GM21447 (cell line): ENCODE data around the gene OSTN.

Experiments used
- ATAC-seq: cut with Tn5 transposase; IDR thresholded peaks from one replicate; pipeline ENCODE4 v1.9.1; 2021; ENCODE audit not compliant: unreplicated experiment

The OSTN gene

GRCh38 chr3:191234216-191234615 is 35.2 kb downstream of the OSTN start:
- ATAC-seq: no peak

GRCh38 chr3:191235331-191236314 is 36.6 kb downstream of the OSTN start:
- ATAC-seq: peak; percentile 100

- ATAC-seq: no peak
These were observed 37.6 kb downstream of the OSTN start for GRCh38 chr3:191236646-191237045.

GRCh38 chr3:191237047-191237882 is 38.2 kb downstream of the OSTN start:
- no peak for ATAC-seq

- no peak for ATAC-seq
These were observed 39.3 kb downstream of the OSTN start for GRCh38 chr3:191238321-191238817.

GRCh38 chr3:191239407-191240031 is 40.5 kb downstream of the OSTN start:
- ATAC-seq: no peak

GRCh38 chr3:191240486-191240885 is 41.4 kb downstream of the OSTN start:
- no peak for ATAC-seq

- peak; percentile 33 for ATAC-seq
These were observed 45.3 kb downstream of the OSTN start for GRCh38 chr3:191244242-191244867.

GRCh38 chr3:191246034-191246433 is 47.0 kb downstream of the OSTN start:
- peak; percentile 74 for ATAC-seq

- ATAC-seq: no peak
These were observed 47.6 kb downstream of the OSTN start for GRCh38 chr3:191246630-191247029.

- peak; percentile 42 for ATAC-seq
These were observed 54.2 kb downstream of the OSTN start for GRCh38 chr3:191253089-191253799.

GRCh38 chr3:191254098-191254873 is 55.2 kb downstream of the OSTN start:
- ATAC-seq: no peak

- ATAC-seq: no peak
These were observed 56.1 kb downstream of the OSTN start for GRCh38 chr3:191255156-191255555.

GRCh38 chr3:191256405-191256804 is 57.4 kb downstream of the OSTN start:
- ATAC-seq: no peak

GRCh38 chr3:191257286-191257685 is 58.2 kb downstream of the OSTN start:
- no peak for ATAC-seq

- ATAC-seq: no peak
These were observed 60.4 kb downstream of the OSTN start for GRCh38 chr3:191259486-191259885.

GRCh38 chr3:191260431-191261303 is 61.6 kb downstream of the OSTN start:
- no peak for ATAC-seq

GRCh38 chr3:191261304-191261638 is 62.2 kb downstream of the OSTN start:
- no peak for ATAC-seq
